Breast epithelium (tissue), 4 donors: Measurements from ENCODE around the gene PRKN. TPM values are rescaled to one million over a fixed set of nuclear protein-coding genes. Genes with fewer than 3 reads are reported as not detected.

ENCODE experiments used
- DNase-seq, 2 donors: peaks; one replicate each; pipeline ENCODE4 v3.0.0-alpha.2; 2019; ENCODE audit warnings: low spot score in 2 of 2
- H3K27ac ChIP-seq, 2 donors: fragments of 200-600 bp; sonication (generic) in 1 of 2; one replicate each; pipeline ENCODE4 v1.5.1; 2016 to 2019; ENCODE audit warnings: mild to moderate bottlenecking in 1 of 2
- H3K27me3 ChIP-seq, 2 donors: fragments of 200-600 bp; sonication (generic) in 1 of 2; one replicate each; pipeline versions ENCODE4 v1.5.1 to v1.6.0; 2017 to 2019; ENCODE audit warnings: control low read depth in 1 of 2, mild to moderate bottlenecking in 1 of 2
- H3K36me3 ChIP-seq: fragments of 200-600 bp; one replicate; pipeline ENCODE4 v1.5.1; 2019
- H3K4me1 ChIP-seq, 2 donors: fragments of 200-600 bp; sonication (generic); one replicate each; pipeline ENCODE4 v1.5.1; 2016 to 2019; ENCODE audit warnings: control low read depth in 1 of 2
- H3K4me3 ChIP-seq, 3 donors: fragments of 200-600 bp; sonication (generic); 1 replicate in 2 of 3; 2 replicates in 1 of 3; pipeline ENCODE4 v1.5.1; 2016 to 2019; ENCODE audit warnings: mild to moderate bottlenecking in 3 of 3, moderate library complexity in 2 of 3
- H3K9me3 ChIP-seq, 2 donors: fragments of 200-600 bp; sonication (generic) in 1 of 2; one replicate each; pipeline ENCODE4 v1.5.1; 2016 to 2019; ENCODE audit warnings: control low read depth in 1 of 2
- CTCF ChIP-seq, 3 donors: fragments of 450-650 bp; IDR thresholded peaks; one replicate each; pipeline ENCODE4 v1.5.1; 2016 to 2017; ENCODE audit warnings: antibody characterized with exemption in 3 of 3, mild to moderate bottlenecking in 3 of 3, moderate library complexity in 3 of 3
- POLR2A ChIP-seq: fragments of 450-650 bp; IDR thresholded peaks from one replicate; pipeline ENCODE4 v1.6.1; 2016; ENCODE audit warnings: antibody characterized with exemption, mild to moderate bottlenecking, moderate library complexity
- POLR2AphosphoS5 ChIP-seq, 3 donors: sonication (generic); formaldehyde crosslinking; IDR thresholded peaks; one replicate each; pipeline ENCODE4 v1.6.1; 2017; ENCODE audit warnings: antibody characterized with exemption in 3 of 3
- intact Hi-C: fragments of 100-400 bp; cut with DNase I; formaldehyde crosslinking; loops from one replicate; pipeline ENCODE4 v1.15.1; 2023; ENCODE audit warnings: low total_unique reads
- total RNA-seq, 3 donors: library from RNA; depleted of rRNA; stranded (reverse); fragments of >200 nt; gene quantifications; one replicate each; pipeline ENCODE4 v1.1.0, GENCODE V29; 2016

The PRKN gene
- total RNA-seq, 3 donors from 2014 or later, result 7.2 to 19.0 (median 11.2) TPM

- no peak overlapping the region for H3K4me3 ChIP-seq
- H3K36me3 ChIP-seq, result no peaks in the 10 kb centered on the region
- H3K27ac ChIP-seq, result no peak overlapping the region
- no peaks in the 10 kb centered on the region for H3K27me3 ChIP-seq
- intact Hi-C loops, result loop anchor here (5.0 kb wide), 1 partner anchor 627 kb away; no protein-coding TSS in a partner anchor
- H3K9me3 ChIP-seq, result peaks cover 7 to 24% of the 10 kb centered on the region in 2 donors
- H3K4me1 ChIP-seq, result no peaks in the 10 kb centered on the region
- TF ChIP-seq CTCF (IDR thresholded peaks at IDR 0.05) (no peak), POLR2A (no peak), POLR2AphosphoS5 (IDR thresholded peaks at IDR 0.05) (no peak)
- no peak for DNase-seq
These were observed 1177.5 kb downstream of the PRKN start for GRCh38 chr6:161549977-161550655.

- H3K9me3 ChIP-seq, result peaks cover 0 to 11% of the 10 kb centered on the region in 2 donors
- no peak for TF ChIP-seq POLR2AphosphoS5 (IDR thresholded peaks at IDR 0.05)
- TF ChIP-seq CTCF (IDR thresholded peaks at IDR 0.05), result no peak
- TF ChIP-seq POLR2A, result no peak
- H3K27me3 ChIP-seq, result no peaks in the 10 kb centered on the region
- H3K36me3 ChIP-seq, result no peaks in the 10 kb centered on the region
- intact Hi-C loops, result no loop called here
- H3K4me1 ChIP-seq, result no peaks in the 10 kb centered on the region
- no peak overlapping the region for H3K4me3 ChIP-seq
- DNase-seq, result no peak
- no peak overlapping the region for H3K27ac ChIP-seq
These were observed 1178.8 kb downstream of the PRKN start for GRCh38 chr6:161548713-161549296.

- Histone ChIP-seq H3K27me3 (no peaks in the 10 kb centered on the region), H3K4me1 (no peaks in the 10 kb centered on the region), H3K27ac (no peak overlapping the region), H3K36me3 (no peaks in the 10 kb centered on the region), H3K4me3 (no peak overlapping the region), H3K9me3 (no peaks in the 10 kb centered on the region)
- intact Hi-C loops, result no loop called here
- no peak for DNase-seq
- no peak for TF ChIP-seq CTCF (IDR thresholded peaks at IDR 0.05)
- no peak for TF ChIP-seq POLR2AphosphoS5 (IDR thresholded peaks at IDR 0.05)
- no peak for TF ChIP-seq POLR2A
These were observed 1179.9 kb downstream of the PRKN start for GRCh38 chr6:161547617-161548016.

- no peak for DNase-seq
- no peaks in the 10 kb centered on the region for H3K27me3 ChIP-seq
- H3K27ac ChIP-seq, result no peak overlapping the region
- intact Hi-C loops, result no loop called here
- H3K9me3 ChIP-seq, result no peaks in the 10 kb centered on the region
- no peak overlapping the region for H3K4me3 ChIP-seq
- H3K4me1 ChIP-seq, result no peaks in the 10 kb centered on the region
- no peaks in the 10 kb centered on the region for H3K36me3 ChIP-seq
- TF ChIP-seq CTCF (IDR thresholded peaks at IDR 0.05), result no peak
- no peak for TF ChIP-seq POLR2AphosphoS5 (IDR thresholded peaks at IDR 0.05)
- TF ChIP-seq POLR2A, result no peak
These were observed 1180.9 kb downstream of the PRKN start for GRCh38 chr6:161546632-161547031.

- intact Hi-C loops, result no loop called here
- Histone ChIP-seq H3K4me3 (no peak overlapping the region), H3K27ac (no peak overlapping the region), H3K9me3 (no peaks in the 10 kb centered on the region), H3K27me3 (no peaks in the 10 kb centered on the region), H3K36me3 (no peaks in the 10 kb centered on the region), H3K4me1 (no peaks in the 10 kb centered on the region)
- TF ChIP-seq POLR2A (no peak), CTCF (IDR thresholded peaks at IDR 0.05) (no peak), POLR2AphosphoS5 (IDR thresholded peaks at IDR 0.05) (no peak)
- no peak for DNase-seq
These were observed 1181.8 kb downstream of the PRKN start for GRCh38 chr6:161545741-161546140.
